ENCODE data around the gene ANLN. TPM values are rescaled to one million over a fixed set of nuclear protein-coding genes. Genes with fewer than 3 reads are reported as not detected.
A peak's percentile ranks its signal among the peaks of the same experiment; 100 is the strongest.

The ANLN gene
- polyA plus RNA-seq, 1 experiment: 34.0 TPM

DNA sequence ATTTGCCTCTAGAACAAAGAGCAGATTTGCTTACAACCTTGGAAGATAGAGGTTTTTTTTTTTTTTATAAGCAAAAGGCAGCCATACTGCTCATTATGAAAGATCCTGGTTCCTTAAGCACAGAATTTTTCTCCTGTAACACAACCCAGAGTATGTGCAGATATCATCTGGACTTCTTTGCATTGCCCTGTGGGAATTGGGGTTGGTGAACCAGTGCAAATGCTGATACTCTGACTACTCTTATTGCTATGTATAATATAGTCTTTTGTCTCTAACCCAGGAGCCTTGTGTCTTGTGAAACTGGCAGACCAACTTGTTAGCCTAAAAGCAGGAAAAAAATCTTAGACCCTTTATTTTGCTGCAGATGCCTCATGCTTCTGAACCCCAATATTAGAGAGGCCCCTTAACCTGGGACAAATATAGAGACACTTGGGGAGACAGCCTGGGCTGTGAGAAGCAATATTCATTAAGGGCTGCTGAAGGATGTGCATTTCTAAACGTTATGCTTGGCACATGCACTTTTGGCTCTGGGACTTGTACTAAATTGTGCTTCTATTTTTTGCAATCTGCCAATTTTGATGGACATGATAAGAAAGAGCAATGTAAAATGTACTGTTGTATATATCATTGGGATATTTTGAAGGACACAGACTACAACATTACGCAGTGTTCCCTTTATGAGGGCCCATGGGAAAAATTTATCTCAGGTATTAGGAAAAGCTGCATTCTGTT lies 78.9 kb downstream of the ANLN start:
- no peak overlapping the region for H3K27ac ChIP-seq (ENCODE audit: low read depth, low read length)
- H3K4me3 ChIP-seq (ENCODE audit: low read depth, low read length): no peak overlapping the region
- DNase-seq (ENCODE audit: low read depth, low spot score): no peak
- TF ChIP-seq, protein P1, sequence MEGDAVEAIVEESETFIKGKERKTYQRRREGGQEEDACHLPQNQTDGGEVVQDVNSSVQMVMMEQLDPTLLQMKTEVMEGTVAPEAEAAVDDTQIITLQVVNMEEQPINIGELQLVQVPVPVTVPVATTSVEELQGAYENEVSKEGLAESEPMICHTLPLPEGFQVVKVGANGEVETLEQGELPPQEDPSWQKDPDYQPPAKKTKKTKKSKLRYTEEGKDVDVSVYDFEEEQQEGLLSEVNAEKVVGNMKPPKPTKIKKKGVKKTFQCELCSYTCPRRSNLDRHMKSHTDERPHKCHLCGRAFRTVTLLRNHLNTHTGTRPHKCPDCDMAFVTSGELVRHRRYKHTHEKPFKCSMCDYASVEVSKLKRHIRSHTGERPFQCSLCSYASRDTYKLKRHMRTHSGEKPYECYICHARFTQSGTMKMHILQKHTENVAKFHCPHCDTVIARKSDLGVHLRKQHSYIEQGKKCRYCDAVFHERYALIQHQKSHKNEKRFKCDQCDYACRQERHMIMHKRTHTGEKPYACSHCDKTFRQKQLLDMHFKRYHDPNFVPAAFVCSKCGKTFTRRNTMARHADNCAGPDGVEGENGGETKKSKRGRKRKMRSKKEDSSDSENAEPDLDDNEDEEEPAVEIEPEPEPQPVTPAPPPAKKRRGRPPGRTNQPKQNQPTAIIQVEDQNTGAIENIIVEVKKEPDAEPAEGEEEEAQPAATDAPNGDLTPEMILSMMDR (IDR thresholded peaks at IDR 0.05; ENCODE audit: low read depth, low read length): no peak
- H3K9me3 ChIP-seq (ENCODE audit: control insufficient read depth, insufficient read depth, low read length): no peaks in the 10 kb centered on the region
- ChIA-PET CTCF (no interaction called here), POLR2A (no interaction called here)
- peaks cover 4% of the 10 kb centered on the region for H3K27me3 ChIP-seq (ENCODE audit: control insufficient read depth, insufficient read depth, low read length)

DNA sequence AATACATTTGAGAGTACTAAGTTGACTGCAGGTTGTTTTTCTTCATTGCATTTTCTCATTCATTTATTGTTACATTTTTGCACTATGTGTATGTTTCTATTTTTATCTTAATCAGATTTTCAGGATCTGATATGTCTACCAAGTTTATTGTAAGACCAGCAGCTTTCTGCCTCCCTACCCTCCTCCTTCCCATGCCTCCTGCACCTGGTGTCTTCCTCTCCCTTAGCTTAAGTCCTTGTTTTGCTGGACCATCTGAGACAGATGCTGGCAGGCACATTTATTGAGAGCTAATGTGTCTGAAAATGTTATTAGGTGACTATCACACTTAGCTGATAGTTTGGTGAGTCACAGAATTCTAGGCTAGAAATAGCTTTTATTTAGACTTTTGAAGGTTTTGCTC lies 79.6 kb downstream of the ANLN start:
- no peak for DNase-seq (ENCODE audit: low read depth, low spot score)
- Histone ChIP-seq H3K9me3 (ENCODE audit: control insufficient read depth, insufficient read depth, low read length) (no peaks in the 10 kb centered on the region), H3K27me3 (ENCODE audit: control insufficient read depth, insufficient read depth, low read length) (peaks cover 4% of the 10 kb centered on the region), H3K27ac (ENCODE audit: low read depth, low read length) (no peak overlapping the region), H3K4me3 (ENCODE audit: low read depth, low read length) (no peak overlapping the region)
- ChIA-PET POLR2A (no interaction called here), CTCF (interaction anchor here (1.2 kb wide), 1 partner anchor 18 kb away, joined by 3 read pairs; no protein-coding TSS in a partner anchor)
- TF ChIP-seq, protein P1 (IDR thresholded peaks at IDR 0.05; ENCODE audit: low read depth, low read length): no peak

DNA sequence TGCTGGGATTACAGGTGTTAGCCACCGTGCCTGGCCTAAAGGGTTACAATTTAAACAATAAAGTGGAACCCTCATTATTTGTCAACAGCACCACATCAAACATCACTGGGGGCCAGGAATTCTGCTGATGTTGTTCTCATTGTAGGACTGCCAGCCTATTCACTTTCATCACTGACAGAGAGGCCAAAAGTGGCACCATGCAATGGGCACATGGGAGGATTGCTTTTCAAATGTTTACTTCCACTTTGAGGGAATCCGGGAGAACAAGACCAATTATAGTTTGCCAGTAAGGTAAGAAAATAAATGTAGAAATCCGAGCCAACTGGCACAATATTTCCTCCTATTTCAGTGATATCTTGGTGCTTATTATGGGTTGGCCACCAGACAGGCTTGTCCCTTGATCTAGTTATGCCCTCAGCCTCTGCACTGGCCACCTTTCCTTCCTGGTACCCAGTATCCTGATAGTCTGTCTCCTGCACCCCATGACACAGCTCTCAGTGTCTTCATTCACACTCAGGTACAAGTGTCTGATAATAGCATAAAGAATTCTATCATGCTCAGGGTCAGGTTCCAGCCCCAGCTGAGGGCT lies 82.6 kb downstream of the ANLN start:
- Histone ChIP-seq H3K4me3 (ENCODE audit: low read depth, low read length) (no peak overlapping the region), H3K9me3 (ENCODE audit: control insufficient read depth, insufficient read depth, low read length) (no peaks in the 10 kb centered on the region), H3K27ac (ENCODE audit: low read depth, low read length) (no peak overlapping the region), H3K27me3 (ENCODE audit: control insufficient read depth, insufficient read depth, low read length) (no peaks in the 10 kb centered on the region)
- ChIA-PET POLR2A (no interaction called here), CTCF (interaction anchor here (0.7 to 2.4 kb wide), 5 partner anchors 9 to 256 kb away, joined by 3 to 12 read pairs (median 5); no protein-coding TSS in a partner anchor)
- TF ChIP-seq, protein P1 (IDR thresholded peaks at IDR 0.05; ENCODE audit: low read depth, low read length): no peak
- no peak for DNase-seq (ENCODE audit: low read depth, low spot score)

DNA sequence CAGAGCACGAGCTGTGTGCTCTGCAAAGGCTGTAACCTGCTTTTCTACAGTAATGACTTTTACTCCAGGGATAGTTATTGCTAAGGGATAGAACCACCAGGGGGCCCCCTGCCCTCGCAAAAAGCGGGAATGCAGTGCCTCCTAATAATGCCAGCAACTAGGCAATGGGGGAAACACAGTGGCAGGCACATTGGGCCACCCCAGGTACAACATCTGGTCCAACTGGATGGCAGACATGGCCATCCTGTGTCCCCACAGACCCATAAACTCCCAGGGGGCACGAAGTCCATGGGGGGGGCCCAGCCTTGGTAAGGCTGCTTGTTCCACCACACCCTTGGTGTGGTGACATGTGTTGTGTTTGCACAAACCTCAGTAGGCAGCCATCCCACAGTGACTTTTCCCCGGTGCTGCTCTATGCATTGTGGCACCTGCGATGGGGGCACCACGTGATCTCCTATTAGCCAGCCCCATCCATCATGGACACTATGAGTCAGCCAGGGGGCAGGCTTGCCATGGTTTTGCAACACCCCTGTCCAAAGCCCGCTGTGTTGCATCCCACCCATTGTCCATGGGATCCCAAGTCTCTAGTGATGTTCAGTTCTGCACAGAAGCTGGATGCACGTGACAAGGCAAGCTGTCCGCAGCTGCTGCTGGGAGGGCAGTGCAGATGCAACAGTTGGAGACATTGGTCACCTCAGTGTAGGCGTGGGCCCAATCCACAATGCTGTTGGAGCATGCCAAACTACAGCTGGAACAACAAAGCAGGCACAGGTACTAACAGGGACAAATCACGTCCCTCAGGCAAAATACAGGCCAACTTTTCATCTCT lies 84.0 kb downstream of the ANLN start:
- Histone ChIP-seq H3K9me3 (ENCODE audit: control insufficient read depth, insufficient read depth, low read length) (no peaks in the 10 kb centered on the region), H3K4me3 (ENCODE audit: low read depth, low read length) (no peak overlapping the region), H3K27ac (ENCODE audit: low read depth, low read length) (no peak overlapping the region), H3K27me3 (ENCODE audit: control insufficient read depth, insufficient read depth, low read length) (no peaks in the 10 kb centered on the region)
- TF ChIP-seq, protein P1 (IDR thresholded peaks at IDR 0.05; ENCODE audit: low read depth, low read length): peak; percentile 50
- ChIA-PET POLR2A (no interaction called here), CTCF (interaction anchor here (0.8 to 1.5 kb wide), 6 partner anchors 33 to 727 kb away, joined by 3 to 9 read pairs (median 4); no protein-coding TSS in a partner anchor)
- no peak for DNase-seq (ENCODE audit: low read depth, low spot score)
